Right atrium auricular region (tissue), 2 donors: ENCODE results near the gene COL13A1. TPM values are rescaled to one million over a fixed set of nuclear protein-coding genes. Genes with fewer than 3 reads are reported as not detected.
A peak's percentile ranks its signal among the peaks of the same experiment; 100 is the strongest.

Experiments
- DNase-seq: peaks from one replicate; pipeline ENCODE4 v3.0.0-alpha.2; 2019; ENCODE audit warnings: low spot score
- H3K27ac ChIP-seq, 2 donors: fragments of 200-600 bp; sonication (generic); 1 replicate in 1 of 2; 2 replicates in 1 of 2; pipeline ENCODE4 v1.5.1; 2016 to 2019
- H3K27me3 ChIP-seq, 2 donors: fragments of 200-600 bp; sonication (generic); one replicate each; pipeline versions ENCODE4 v1.5.1 to v1.6.0; 2017 to 2019
- H3K36me3 ChIP-seq: fragments of 200-600 bp; sonication (generic); one replicate; pipeline ENCODE4 v1.5.1; 2016
- H3K4me1 ChIP-seq, 2 donors: fragments of 200-600 bp; sonication (generic); one replicate each; pipeline versions ENCODE4 v1.5.1 to v1.6.0; 2017 to 2019
- H3K4me3 ChIP-seq, 2 donors: fragments of 200-600 bp; sonication (generic); 1 replicate in 1 of 2; 2 replicates in 1 of 2; pipeline ENCODE4 v1.5.1; 2017 to 2019; ENCODE audit warnings: mild to moderate bottlenecking in 1 of 2, moderate library complexity in 1 of 2
- H3K9me3 ChIP-seq, 2 donors: fragments of 200-600 bp; sonication (generic); one replicate each; pipeline ENCODE4 v1.5.1; 2019
- CTCF ChIP-seq, 2 donors: fragments of 200-600 bp; sonication (generic); IDR thresholded peaks; one replicate each; pipeline ENCODE4 v1.5.1; 2019; ENCODE audit warnings: antibody characterized with exemption in 2 of 2
- total RNA-seq, 2 donors: library from RNA; depleted of rRNA; stranded (reverse); fragments of >200 nt; gene quantifications; one replicate each; pipeline ENCODE4 v1.1.0, GENCODE V29; 2016

Gene COL13A1
- total RNA-seq, 2 donors from 2014 or later, result 5.7 to 11.8 TPM

GRCh38 chr10:69781576-69781975, 20.1 kb upstream of the COL13A1 start:
- H3K4me3 ChIP-seq, result no peak overlapping the region
- no peak for DNase-seq
- H3K27me3 ChIP-seq, result no peaks in the 10 kb centered on the region

GRCh38 chr10:69783515-69783914, 18.2 kb upstream of the COL13A1 start:
- Histone ChIP-seq H3K27ac (no peak overlapping the region), H3K36me3 (no peaks in the 10 kb centered on the region), H3K27me3 (no peaks in the 10 kb centered on the region), H3K4me1 (no peaks in the 10 kb centered on the region), H3K4me3 (no peak overlapping the region), H3K9me3 (no peaks in the 10 kb centered on the region)
- no peak for DNase-seq
- TF ChIP-seq CTCF (IDR thresholded peaks at IDR 0.05), result no peak

More at GRCh38 chr10:69781576-69781975, 20.1 kb upstream of the COL13A1 start:
- Histone ChIP-seq H3K4me1 (no peaks in the 10 kb centered on the region), H3K36me3 (no peaks in the 10 kb centered on the region), H3K27ac (no peak overlapping the region), H3K9me3 (no peaks in the 10 kb centered on the region)
- no peak for TF ChIP-seq CTCF (IDR thresholded peaks at IDR 0.05)

GRCh38 chr10:69786791-69787190, 14.9 kb upstream of the COL13A1 start:
- Histone ChIP-seq H3K9me3 (no peaks in the 10 kb centered on the region), H3K27me3 (no peaks in the 10 kb centered on the region), H3K27ac (no peak overlapping the region), H3K4me1 (no peaks in the 10 kb centered on the region), H3K36me3 (no peaks in the 10 kb centered on the region), H3K4me3 (no peak overlapping the region)
- DNase-seq, result no peak
- peak in 1 of 2 donors; percentile 38 for TF ChIP-seq CTCF (IDR thresholded peaks at IDR 0.05)

GRCh38 chr10:69787681-69788080, 14.0 kb upstream of the COL13A1 start:
- Histone ChIP-seq H3K4me3 (no peak overlapping the region), H3K4me1 (no peaks in the 10 kb centered on the region), H3K27ac (no peak overlapping the region), H3K27me3 (no peaks in the 10 kb centered on the region), H3K36me3 (no peaks in the 10 kb centered on the region), H3K9me3 (no peaks in the 10 kb centered on the region)
- no peak for DNase-seq
- no peak for TF ChIP-seq CTCF (IDR thresholded peaks at IDR 0.05)

GRCh38 chr10:69789164-69789576, 12.5 kb upstream of the COL13A1 start:
- Histone ChIP-seq H3K9me3 (no peaks in the 10 kb centered on the region), H3K36me3 (no peaks in the 10 kb centered on the region), H3K4me3 (no peak overlapping the region), H3K4me1 (no peaks in the 10 kb centered on the region), H3K27ac (no peak overlapping the region), H3K27me3 (no peaks in the 10 kb centered on the region)
- TF ChIP-seq CTCF (IDR thresholded peaks at IDR 0.05), result peak; percentile 20 to 61
- DNase-seq, result no peak

GRCh38 chr10:69791812-69792211, 9.9 kb upstream of the COL13A1 start:
- Histone ChIP-seq H3K4me1 (no peaks in the 10 kb centered on the region), H3K27me3 (no peaks in the 10 kb centered on the region)
- no peak for TF ChIP-seq CTCF (IDR thresholded peaks at IDR 0.05)

More at GRCh38 chr10:69791812-69792211, 9.9 kb upstream of the COL13A1 start:
- Histone ChIP-seq H3K4me3 (no peak overlapping the region), H3K9me3 (peaks cover 0 to 13% of the 10 kb centered on the region in 2 donors), H3K27ac (no peak overlapping the region), H3K36me3 (no peaks in the 10 kb centered on the region)
- no peak for DNase-seq
